Stimulated activated CD8-positive, alpha-beta memory T cell treated with anti-CD3 and anti-CD28 coated beads, Interleukin-12 subunit alpha, Interleukin-12 subunit beta, amount 100 ng/mL, for 24 hours (primary cell): ENCODE measurements around the gene CMTM3.
"Not testable (repeated sequence)": the region's sequence is repeated elsewhere in the genome, so short reads cannot be mapped to it uniquely, and the experiment has no call there.

Source experiments
- DNase-seq: peaks from one replicate; pipeline ENCODE4 v3.0.0-alpha.2; 2020; ENCODE audit errors: extremely low read depth

CMTM3 gene

GRCh38 chr16:66604376-66605176 lies at the start of gene CMTM3:
Gene CMTM3 (plus strand): TSS chr16:66604704. CDS start chr16:66604806, 102 bp downstream.
- DNase-seq = no peak

- no peak for DNase-seq
These were observed 44.4 kb upstream of the CMTM3 start for GRCh38 chr16:66560107-66560506.

- DNase-seq = no peak
These were observed 43.0 kb upstream of the CMTM3 start for GRCh38 chr16:66561381-66562080.

- no peak for DNase-seq
These were observed 42.1 kb upstream of the CMTM3 start for GRCh38 chr16:66562409-66562808.

GRCh38 chr16:66562986-66563385 lies 41.5 kb upstream of the CMTM3 start:
- no peak for DNase-seq

- DNase-seq = no peak
These were observed 40.8 kb upstream of the CMTM3 start for GRCh38 chr16:66563574-66564334.

GRCh38 chr16:66566051-66566901 lies 38.2 kb upstream of the CMTM3 start, which contains the start of gene CMTM1:
Gene CMTM1 (plus strand): TSS chr16:66566439. CDS start chr16:66566514, 75 bp downstream.
- DNase-seq = no peak

GRCh38 chr16:66567270-66567669 lies 37.2 kb upstream of the CMTM3 start:
- DNase-seq = not testable (repeated sequence)

- no peak for DNase-seq
These were observed 36.1 kb upstream of the CMTM3 start for GRCh38 chr16:66568355-66568754.

GRCh38 chr16:66569131-66569530 lies 35.4 kb upstream of the CMTM3 start:
- no peak for DNase-seq

GRCh38 chr16:66569827-66570405 lies 34.6 kb upstream of the CMTM3 start:
- DNase-seq = no peak

GRCh38 chr16:66572356-66572755 lies 32.1 kb upstream of the CMTM3 start:
- DNase-seq = no peak

- no peak for DNase-seq
These were observed 30.4 kb upstream of the CMTM3 start for GRCh38 chr16:66574081-66574480.

GRCh38 chr16:66574531-66574930 lies 30.0 kb upstream of the CMTM3 start:
- DNase-seq = no peak

- no peak for DNase-seq
These were observed 29.4 kb upstream of the CMTM3 start for GRCh38 chr16:66575060-66575459.

- DNase-seq = no peak
These were observed 28.2 kb upstream of the CMTM3 start for GRCh38 chr16:66576296-66576695.

GRCh38 chr16:66578651-66579531 lies 25.6 kb upstream of the CMTM3 start, which contains the start of gene CMTM2:
Gene CMTM2 (plus strand): TSS chr16:66579463. CDS start chr16:66579608, 145 bp downstream.
- DNase-seq = no peak

GRCh38 chr16:66580605-66581209 lies 23.8 kb upstream of the CMTM3 start:
- no peak for DNase-seq

GRCh38 chr16:66581246-66581952 lies 23.1 kb upstream of the CMTM3 start:
- no peak for DNase-seq
